Tibial nerve (tissue), 4 donors: ENCODE data around the gene MON2. TPM values are rescaled to one million over a fixed set of nuclear protein-coding genes. Genes with fewer than 3 reads are reported as not detected.

Experiments used
- DNase-seq, 2 donors: peaks; one replicate each; pipeline ENCODE4 v3.0.0-alpha.2; 2019; ENCODE audit warnings: low spot score in 2 of 2
- H3K27ac ChIP-seq, 4 donors: fragments of 200-600 bp; sonication (generic) in 3 of 4; one replicate each; pipeline ENCODE4 v1.5.1; 2017 to 2019; ENCODE audit warnings: mild to moderate bottlenecking in 1 of 4
- H3K27me3 ChIP-seq, 2 donors: fragments of 200-600 bp; sonication (generic) in 1 of 2; one replicate each; pipeline versions ENCODE4 v1.5.1 to v1.6.0; 2017 to 2019
- H3K36me3 ChIP-seq, 3 donors: fragments of 200-600 bp; sonication (generic); one replicate each; pipeline ENCODE4 v1.5.1; 2018 to 2019
- H3K4me1 ChIP-seq, 4 donors: fragments of 200-600 bp; sonication (generic) in 3 of 4; one replicate each; pipeline ENCODE4 v1.5.1; 2017 to 2019
- H3K4me3 ChIP-seq, 4 donors: fragments of 200-600 bp; sonication (generic) in 3 of 4; one replicate each; pipeline ENCODE4 v1.5.1; 2017 to 2019; ENCODE audit warnings: mild to moderate bottlenecking in 1 of 4, moderate library complexity in 1 of 4
- H3K9me3 ChIP-seq, 4 donors: fragments of 200-600 bp; sonication (generic) in 3 of 4; one replicate each; pipeline ENCODE4 v1.5.1; 2017 to 2019
- CTCF ChIP-seq, 5 experiments: fragments of 200-600 bp in 3 of 5; fragments of 450-650 bp in 2 of 5; sonication (generic) in 3 of 5; IDR thresholded peaks; one replicate each; pipeline ENCODE4 v1.5.1; 2016 to 2019; ENCODE audit warnings: antibody characterized with exemption in 5 of 5, mild to moderate bottlenecking in 3 of 5, moderate library complexity in 2 of 5
- EP300 ChIP-seq, 2 donors: sonication (generic); formaldehyde crosslinking; IDR thresholded peaks; one replicate each; pipeline ENCODE4 v1.6.1; 2017; ENCODE audit warnings: antibody characterized with exemption in 2 of 2, mild to moderate bottlenecking in 1 of 2
- POLR2A ChIP-seq, 2 donors: fragments of 450-650 bp; IDR thresholded peaks; one replicate each; pipeline ENCODE4 v1.6.1; 2017; ENCODE audit warnings: antibody characterized with exemption in 2 of 2, mild to moderate bottlenecking in 2 of 2, moderate library complexity in 2 of 2
- WGBS, 2 donors: methylation state at CpG; one replicate each; pipeline ENCODE4 v1.1.5; 2018; 5-methylcytosine and 5-hydroxymethylcytosine counted together
- total RNA-seq, 4 donors: library from RNA; depleted of rRNA; stranded (reverse); fragments of >200 nt; gene quantifications; one replicate each; pipeline ENCODE4 v1.1.0, GENCODE V29; 2016

Gene MON2
- total RNA-seq, 4 donors from 2014 or later = 70.2 to 134 (median 111) TPM

- no peaks in the 10 kb centered on the region for H3K27me3 ChIP-seq
- H3K27ac ChIP-seq = no peak overlapping the region
- no peaks in the 10 kb centered on the region for H3K9me3 ChIP-seq
- DNase-seq = no peak
- peaks cover 0 to 5% (median 0%) of the 10 kb centered on the region in 4 donors for H3K4me1 ChIP-seq
- 95 to 96% methylated on average over 2 of the region's 2 CpGs for WGBS, 2 donors
- TF ChIP-seq POLR2A (IDR thresholded peaks at IDR 0.05) = no peak
- TF ChIP-seq EP300 (IDR thresholded peaks at IDR 0.05) = no peak
- no peak overlapping the region for H3K4me3 ChIP-seq
- H3K36me3 ChIP-seq = peaks cover 0 to 36% (median 0%) of the 10 kb centered on the region in 3 donors
Measured at GRCh38 chr12:62586850-62587249, 120.2 kb downstream of the MON2 start.

DNA sequence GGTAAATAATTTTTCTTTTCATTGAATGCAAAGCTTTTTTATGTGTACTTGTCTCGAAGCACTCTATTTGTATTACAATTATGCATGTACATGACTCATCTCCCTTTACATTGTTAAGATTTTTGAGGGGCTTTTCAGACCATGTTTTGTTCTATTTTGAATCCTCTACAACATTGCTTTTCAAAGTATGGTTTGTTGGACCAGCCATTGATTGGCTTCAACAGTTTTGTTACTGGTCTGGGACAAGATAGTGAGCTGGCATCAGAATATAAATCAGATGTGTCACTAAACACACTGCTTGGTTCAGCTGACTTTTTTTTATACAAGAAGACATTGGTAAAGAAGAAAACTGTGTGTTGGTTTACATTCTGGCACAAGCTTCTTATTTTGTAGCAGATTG, 122.3 kb downstream of the MON2 start:
- Histone ChIP-seq H3K4me1 (no peaks in the 10 kb centered on the region), H3K27me3 (no peaks in the 10 kb centered on the region), H3K9me3 (no peaks in the 10 kb centered on the region), H3K4me3 (no peak overlapping the region), H3K27ac (no peak overlapping the region), H3K36me3 (peaks cover 0 to 40% (median 0%) of the 10 kb centered on the region in 3 donors)
- no peak for DNase-seq
- no peak for TF ChIP-seq CTCF (IDR thresholded peaks at IDR 0.05)
- TF ChIP-seq EP300 (IDR thresholded peaks at IDR 0.05) = no peak
- no peak for TF ChIP-seq POLR2A (IDR thresholded peaks at IDR 0.05)
- WGBS, 2 donors = 62 to 71% methylated on average over 1 of the region's 1 CpG

GRCh38 chr12:62597253-62597652, 130.6 kb downstream of the MON2 start:
- Histone ChIP-seq H3K4me1 (peaks cover 0 to 9% (median 3%) of the 10 kb centered on the region in 4 donors), H3K27me3 (no peaks in the 10 kb centered on the region), H3K27ac (no peak overlapping the region), H3K36me3 (peaks cover 0 to 6% (median 0%) of the 10 kb centered on the region in 3 donors), H3K9me3 (no peaks in the 10 kb centered on the region), H3K4me3 (no peak overlapping the region)
- no peak for DNase-seq
- no peak for TF ChIP-seq POLR2A (IDR thresholded peaks at IDR 0.05)
- TF ChIP-seq EP300 (IDR thresholded peaks at IDR 0.05) = no peak
- no peak for TF ChIP-seq CTCF (IDR thresholded peaks at IDR 0.05)
- WGBS, 2 donors = 94 to 95% methylated on average over 3 of the region's 3 CpGs

GRCh38 chr12:62598846-62599245, 132.2 kb downstream of the MON2 start:
- Histone ChIP-seq H3K27me3 (no peaks in the 10 kb centered on the region), H3K4me1 (peaks cover 0 to 9% (median 3%) of the 10 kb centered on the region in 4 donors), H3K4me3 (no peak overlapping the region), H3K27ac (no peak overlapping the region), H3K36me3 (no peaks in the 10 kb centered on the region), H3K9me3 (no peaks in the 10 kb centered on the region)
- DNase-seq = no peak
- 91 to 94% methylated on average over 3 of the region's 3 CpGs for WGBS, 2 donors
- TF ChIP-seq POLR2A (IDR thresholded peaks at IDR 0.05) (no peak), EP300 (IDR thresholded peaks at IDR 0.05) (no peak), CTCF (IDR thresholded peaks at IDR 0.05) (no peak)

- TF ChIP-seq POLR2A (IDR thresholded peaks at IDR 0.05) (no peak), CTCF (IDR thresholded peaks at IDR 0.05) (no peak), EP300 (IDR thresholded peaks at IDR 0.05) (no peak)
- WGBS, 2 donors = 85% methylated on average over 5 of the region's 5 CpGs
- H3K36me3 ChIP-seq = no peaks in the 10 kb centered on the region
Measured at GRCh38 chr12:62599854-62600437, 133.3 kb downstream of the MON2 start.

More at GRCh38 chr12:62599854-62600437, 133.3 kb downstream of the MON2 start:
- DNase-seq = no peak
- H3K27ac ChIP-seq = no peak overlapping the region
- no peak overlapping the region for H3K4me3 ChIP-seq
- H3K9me3 ChIP-seq = no peaks in the 10 kb centered on the region
- peaks cover 0 to 15% (median 8%) of the 10 kb centered on the region in 4 donors for H3K4me1 ChIP-seq
- no peaks in the 10 kb centered on the region for H3K27me3 ChIP-seq
